Ovary (tissue), 3 donors: ENCODE results near the gene DCDC2C.

Source experiments
- CTCF ChIP-seq, 3 donors: fragments of 450-650 bp in 2 of 3; fragments of 200-600 bp in 1 of 3; IDR thresholded peaks; one replicate each; pipeline versions ENCODE4 v1.5.1 to v1.8.0; 2016 to 2022; ENCODE audit warnings: antibody characterized with exemption in 3 of 3, mild to moderate bottlenecking in 1 of 3
- POLR2A ChIP-seq: fragments of 450-650 bp; IDR thresholded peaks from one replicate; pipeline ENCODE4 v1.6.1; 2017; ENCODE audit warnings: antibody characterized with exemption, mild to moderate bottlenecking, moderate library complexity
- donor health status: DM: no; HTN: no; CAD: no.

GRCh38 chr2:3754795-3755194 is 51.4 kb downstream of the DCDC2C start:
- TF ChIP-seq POLR2A (no peak), CTCF (IDR thresholded peaks at IDR 0.05) (no peak)
